Ectodermal cell (in vitro differentiated cells): Measurements from ENCODE around the gene NKX1-2.
"Not testable (repeated sequence)": the region's sequence is repeated elsewhere in the genome, so short reads cannot be mapped to it uniquely, and the experiment has no call there.

Source experiments
- H3K27ac ChIP-seq: 2 replicates; pipeline ENCODE4 v1.7.0; 2013; ENCODE audit warnings: mild to moderate bottlenecking, low read depth, low read length; ENCODE audit not compliant: insufficient read depth, poor library complexity, severe bottlenecking
- H3K27me3 ChIP-seq: 2 replicates; pipeline ENCODE4 v1.7.0; 2013; ENCODE audit warnings: mild to moderate bottlenecking, low read length; ENCODE audit not compliant: insufficient read depth, control insufficient read depth, poor library complexity, severe bottlenecking
- H3K36me3 ChIP-seq: one replicate; pipeline ENCODE4 v1.7.0; 2013; ENCODE audit warnings: low read length; ENCODE audit not compliant: control insufficient read depth, insufficient read depth
- H3K4me1 ChIP-seq: one replicate; pipeline ENCODE4 v1.7.0; 2013; ENCODE audit warnings: low read length; ENCODE audit not compliant: control insufficient read depth, insufficient read depth
- H3K4me3 ChIP-seq: 2 replicates; pipeline ENCODE4 v1.7.0; 2013; ENCODE audit warnings: low read depth, low read length, control low read depth; ENCODE audit not compliant: insufficient read depth
- H3K9me3 ChIP-seq: 2 replicates; pipeline ENCODE4 v1.7.0; 2013; ENCODE audit warnings: mild to moderate bottlenecking, low read length, moderate library complexity; ENCODE audit not compliant: control insufficient read depth
- WGBS, 2 experiments: methylation state at CpG; one replicate each; pipeline ENCODE4 v1.1.7; 2013; ENCODE audit warnings: missing lambda C conversion rate in 2 of 2; 5-methylcytosine and 5-hydroxymethylcytosine counted together

Gene NKX1-2

GRCh38 chr10:124455441-124455840 is 5.6 kb upstream of the NKX1-2 start:
- Histone ChIP-seq H3K27me3 (peaks cover 63% of the 10 kb centered on the region), H3K4me1 (peaks cover 13% of the 10 kb centered on the region), H3K36me3 (no peaks in the 10 kb centered on the region), H3K27ac (no peak overlapping the region), H3K9me3 (no peaks in the 10 kb centered on the region), H3K4me3 (no peak overlapping the region)
- WGBS, 2 experiments = 75 to 78% methylated on average over 7 of the region's 7 CpGs

- H3K36me3 ChIP-seq = no peaks in the 10 kb centered on the region
- 29% methylated on average over 8 of the region's 8 CpGs for WGBS, 2 experiments
- no peak overlapping the region for H3K4me3 ChIP-seq
- peaks cover 22% of the 10 kb centered on the region for H3K4me1 ChIP-seq
- H3K27me3 ChIP-seq = peaks cover 77% of the 10 kb centered on the region
- H3K9me3 ChIP-seq = no peaks in the 10 kb centered on the region
- H3K27ac ChIP-seq = no peak overlapping the region
Measured at GRCh38 chr10:124453960-124454610, 4.2 kb upstream of the NKX1-2 start.

DNA sequence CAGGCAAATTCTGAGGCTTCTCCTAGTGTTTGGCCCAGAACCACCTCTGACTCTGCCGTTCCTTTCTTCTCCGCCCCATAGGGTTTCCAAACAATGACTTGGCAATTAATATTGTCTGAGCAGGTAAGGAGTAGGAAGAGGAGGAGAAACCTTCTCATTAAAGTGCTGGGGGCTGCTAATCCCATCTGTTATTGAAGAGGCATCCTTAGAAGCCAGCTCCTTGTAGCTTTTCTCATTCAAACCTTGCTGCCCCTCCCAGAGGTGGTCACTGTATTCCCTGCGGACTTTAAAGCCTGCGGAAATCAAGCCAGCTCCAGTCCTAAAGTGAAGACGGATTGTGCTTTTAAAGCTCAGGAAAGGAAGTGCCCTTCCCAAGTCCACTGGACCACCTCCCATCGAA is 1.4 kb upstream of the NKX1-2 start:
- Histone ChIP-seq H3K4me3 (no peak overlapping the region), H3K9me3 (no peaks in the 10 kb centered on the region), H3K27me3 (peaks cover 100% of the 10 kb centered on the region), H3K36me3 (no peaks in the 10 kb centered on the region), H3K4me1 (peaks cover 26% of the 10 kb centered on the region), H3K27ac (no peak overlapping the region)
- WGBS, 2 experiments = 1 to 2% methylated on average over 5 to 6 of the region's 6 CpGs

GRCh38 chr10:124450783-124451057 is 885 bp upstream of the NKX1-2 start:
- Histone ChIP-seq H3K36me3 (no peaks in the 10 kb centered on the region), H3K27me3 (peaks cover 100% of the 10 kb centered on the region), H3K9me3 (no peaks in the 10 kb centered on the region), H3K4me3 (peak overlapping the region; percentile 28), H3K4me1 (peaks cover 26% of the 10 kb centered on the region), H3K27ac (no peak overlapping the region)
- 13 to 18% methylated on average over 5 of the region's 5 CpGs for WGBS, 2 experiments

GRCh38 chr10:124449170-124450011 is 444 bp downstream of the NKX1-2 start:
- Histone ChIP-seq H3K27me3 (peaks cover 100% of the 10 kb centered on the region), H3K9me3 (no peaks in the 10 kb centered on the region), H3K4me3 (peak overlapping the region; percentile 28), H3K36me3 (no peaks in the 10 kb centered on the region), H3K4me1 (peaks cover 26% of the 10 kb centered on the region), H3K27ac (no peak overlapping the region)
- WGBS, 2 experiments = 1% methylated on average over 59 of the region's 59 CpGs

- WGBS, 2 experiments = 0 to 1% methylated on average over 26 of the region's 26 CpGs
- Histone ChIP-seq H3K27me3 (peaks cover 94% of the 10 kb centered on the region), H3K36me3 (no peaks in the 10 kb centered on the region), H3K27ac (no peak overlapping the region), H3K4me1 (peaks cover 26% of the 10 kb centered on the region), H3K9me3 (no peaks in the 10 kb centered on the region), H3K4me3 (no peak overlapping the region)
Measured at GRCh38 chr10:124448696-124449169, 1.1 kb downstream of the NKX1-2 start.

DNA sequence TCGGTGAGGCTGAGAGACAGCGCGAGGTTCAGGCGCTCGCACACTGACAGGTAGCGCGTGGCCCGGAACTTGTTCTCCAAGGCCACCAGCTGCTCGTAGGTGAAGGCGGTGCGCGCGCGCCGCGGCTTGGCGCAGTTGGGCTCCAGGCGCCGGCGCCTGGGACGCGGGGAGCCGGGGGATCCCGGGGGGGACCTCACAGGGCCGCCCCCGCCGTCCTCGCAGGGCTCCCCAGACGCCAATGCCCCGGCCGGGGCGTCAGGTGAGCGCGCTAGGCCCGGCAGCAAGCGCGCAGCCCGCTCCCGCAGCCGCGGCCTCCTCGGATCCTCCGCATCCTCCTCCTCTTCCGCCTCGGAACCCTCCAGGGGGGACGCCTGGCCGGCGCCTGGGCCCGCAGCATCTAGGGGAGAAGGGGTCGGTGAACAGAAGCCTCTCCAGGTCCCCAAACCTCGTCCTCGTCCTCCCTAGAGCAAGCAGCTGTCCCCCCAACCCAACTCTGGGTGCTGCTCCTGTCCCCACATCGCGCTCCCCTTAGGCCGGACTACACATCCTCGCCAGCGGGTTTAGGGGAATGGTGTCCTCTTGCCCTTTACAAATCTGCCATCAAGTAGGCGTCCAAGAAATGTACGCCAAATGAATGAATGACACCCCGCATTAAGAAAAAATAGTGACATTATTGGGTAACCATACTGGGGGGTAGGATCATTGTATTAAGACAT is 1.9 kb downstream of the NKX1-2 start:
- H3K9me3 ChIP-seq = no peaks in the 10 kb centered on the region
- H3K36me3 ChIP-seq = no peaks in the 10 kb centered on the region
- 1% methylated on average over 60 of the region's 60 CpGs for WGBS, 2 experiments
- H3K4me3 ChIP-seq = peak overlapping the region; percentile 34
- peaks cover 85% of the 10 kb centered on the region for H3K27me3 ChIP-seq
- H3K4me1 ChIP-seq = peaks cover 26% of the 10 kb centered on the region
- H3K27ac ChIP-seq = no peak overlapping the region

- Histone ChIP-seq H3K9me3 (no peaks in the 10 kb centered on the region), H3K36me3 (no peaks in the 10 kb centered on the region), H3K4me1 (peaks cover 26% of the 10 kb centered on the region), H3K27ac (no peak overlapping the region), H3K27me3 (peaks cover 77% of the 10 kb centered on the region), H3K4me3 (peak overlapping the region; percentile 34)
- WGBS, 2 experiments = 19% methylated on average over 71 of the region's 71 CpGs
Measured at GRCh38 chr10:124446830-124447750, 2.7 kb downstream of the NKX1-2 start.

- H3K9me3 ChIP-seq, H3K4me3 ChIP-seq, H3K27ac ChIP-seq, H3K36me3 ChIP-seq, H3K4me1 ChIP-seq: not testable (repeated sequence)
- 90 to 95% methylated on average over 5 of the region's 5 CpGs for WGBS, 2 experiments
- H3K27me3 ChIP-seq = peaks cover 23% of the 10 kb centered on the region
Measured at GRCh38 chr10:124441694-124442093, 8.1 kb downstream of the NKX1-2 start.
